AG04450 (cell line): ENCODE results near the gene TMEM255A. TPM values are rescaled to one million over a fixed set of nuclear protein-coding genes. Genes with fewer than 3 reads are reported as not detected.

ENCODE experiments used
- CTCF ChIA-PET: fragments of 300-600, 350-600 bp; formaldehyde crosslinking; extraction: SDS; loops from one replicate; lab custom pipeline; 2022; ENCODE audit warnings: antibody characterized with exemption, inconsistent platforms; lab: Charles Lee
- POLR2A ChIA-PET: fragments of 350-600 bp; formaldehyde crosslinking; extraction: SDS; loops from one replicate; lab custom pipeline; 2021; ENCODE audit warnings: antibody characterized with exemption, inconsistent platforms; lab: Yijun Ruan, JAX
- DNase-seq: peaks from one replicate; pipeline ENCODE4 v3.0.0-alpha.2; 2011; ENCODE audit warnings: low read depth, low spot score
- H3K27ac ChIP-seq: one replicate; pipeline ENCODE4 v1.5.1; 2012; ENCODE audit warnings: low read depth, low read length, control low read depth
- H3K27me3 ChIP-seq: one replicate; pipeline ENCODE4 v1.6.0; 2012; ENCODE audit warnings: low read length; ENCODE audit not compliant: control insufficient read depth, insufficient read depth
- H3K4me3 ChIP-seq: 2 replicates; pipeline ENCODE4 v1.5.1; 2011; ENCODE audit warnings: mild to moderate bottlenecking, low read depth, low read length, control low read depth
- H3K9me3 ChIP-seq: 2 replicates; pipeline ENCODE4 v1.5.1; 2012; ENCODE audit warnings: low read length; ENCODE audit not compliant: control insufficient read depth, insufficient read depth
- polyA minus RNA-seq: library from RNA; depleted of rRNA, polyadenylated mRNA; stranded (reverse); fragments of >200 nt; gene quantifications from 2 replicates; pipeline ENCODE4 v1.2.3, GENCODE V29; 2011; rRNA and poly(A)+ RNA removed
- polyA plus RNA-seq: library from polyadenylated mRNA; depleted of rRNA; stranded (reverse); fragments of >200 nt; gene quantifications from 2 replicates; pipeline ENCODE4 v1.2.3, GENCODE V29; 2011; rRNA removed
- TF ChIP-seq, protein P1 (sequence below): IDR thresholded peaks from 2 replicates; pipeline ENCODE4 v1.5.1; 2011; ENCODE audit warnings: low read depth, low read length, control low read depth, inconsistent platforms

The TMEM255A gene
- polyA plus RNA-seq (0.04 and 0.05 TPM in 2 replicates), polyA minus RNA-seq (0.09 TPM in 1 of 2 replicates, not detected in the other)

DNA sequence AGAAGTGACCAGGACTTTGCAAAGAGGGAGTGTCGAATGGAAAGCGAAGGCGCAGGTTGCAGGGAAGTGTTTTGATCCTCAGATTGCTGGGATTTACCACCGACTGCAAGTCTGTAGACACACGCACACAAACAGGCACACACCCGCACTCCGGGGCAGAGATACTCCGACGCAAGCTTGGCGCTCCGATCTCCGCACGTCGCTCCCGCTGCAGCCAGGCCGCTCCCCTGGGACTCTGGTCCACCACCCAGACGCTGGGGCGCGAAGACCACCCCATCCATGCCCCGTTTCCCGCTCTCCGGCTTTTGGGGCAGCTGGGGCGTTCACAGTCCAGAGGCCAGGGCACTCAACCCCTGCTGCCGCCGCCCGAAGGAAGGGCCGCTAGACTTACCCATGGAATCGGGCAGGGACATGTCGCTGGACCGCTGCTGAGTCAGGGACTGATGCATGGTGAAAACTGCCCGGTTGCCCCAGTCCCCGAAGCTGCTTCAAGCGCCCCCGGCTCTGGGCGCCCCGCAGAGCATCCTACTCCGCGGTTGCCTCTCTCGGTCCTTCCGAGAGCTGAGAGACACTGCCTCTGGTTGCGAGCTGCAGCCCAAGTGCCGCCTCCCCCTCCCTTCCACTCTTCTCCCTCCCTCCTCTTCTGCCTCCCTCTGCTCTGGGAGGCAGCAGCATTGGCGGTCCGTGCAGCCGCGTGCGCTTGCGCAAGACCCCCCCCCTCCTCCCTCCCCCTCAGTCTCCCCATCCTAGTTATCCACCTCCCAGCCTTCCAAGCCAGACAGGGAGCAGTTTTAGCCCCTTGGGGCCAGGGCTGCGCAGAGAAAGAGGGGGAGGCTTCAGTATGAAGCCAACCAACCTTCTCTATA, at the start of gene TMEM255A:
TSS of gene TMEM255A (minus strand) at position 601 of the 866 bp plus-strand sequence. CDS start at position 449, 152 bp downstream.
- POLR2A ChIA-PET, result no interaction called here
- TF ChIP-seq, protein P1, sequence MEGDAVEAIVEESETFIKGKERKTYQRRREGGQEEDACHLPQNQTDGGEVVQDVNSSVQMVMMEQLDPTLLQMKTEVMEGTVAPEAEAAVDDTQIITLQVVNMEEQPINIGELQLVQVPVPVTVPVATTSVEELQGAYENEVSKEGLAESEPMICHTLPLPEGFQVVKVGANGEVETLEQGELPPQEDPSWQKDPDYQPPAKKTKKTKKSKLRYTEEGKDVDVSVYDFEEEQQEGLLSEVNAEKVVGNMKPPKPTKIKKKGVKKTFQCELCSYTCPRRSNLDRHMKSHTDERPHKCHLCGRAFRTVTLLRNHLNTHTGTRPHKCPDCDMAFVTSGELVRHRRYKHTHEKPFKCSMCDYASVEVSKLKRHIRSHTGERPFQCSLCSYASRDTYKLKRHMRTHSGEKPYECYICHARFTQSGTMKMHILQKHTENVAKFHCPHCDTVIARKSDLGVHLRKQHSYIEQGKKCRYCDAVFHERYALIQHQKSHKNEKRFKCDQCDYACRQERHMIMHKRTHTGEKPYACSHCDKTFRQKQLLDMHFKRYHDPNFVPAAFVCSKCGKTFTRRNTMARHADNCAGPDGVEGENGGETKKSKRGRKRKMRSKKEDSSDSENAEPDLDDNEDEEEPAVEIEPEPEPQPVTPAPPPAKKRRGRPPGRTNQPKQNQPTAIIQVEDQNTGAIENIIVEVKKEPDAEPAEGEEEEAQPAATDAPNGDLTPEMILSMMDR, result no peak
- CTCF ChIA-PET, result interaction anchor here (1.7 kb wide), 1 partner anchor 60 kb away, joined by 4 read pairs; the partner anchor contains the start of gene ZBTB33
- Histone ChIP-seq H3K27ac (no peak within 1 kb of the TSS), H3K4me3 (no peak within 1 kb of the TSS), H3K9me3 (no peaks in the 10 kb centered on the region; the same call in 1 of the 2 replicates), H3K27me3 (peaks cover 22% of the 10 kb centered on the region)
- no peak for DNase-seq

DNA sequence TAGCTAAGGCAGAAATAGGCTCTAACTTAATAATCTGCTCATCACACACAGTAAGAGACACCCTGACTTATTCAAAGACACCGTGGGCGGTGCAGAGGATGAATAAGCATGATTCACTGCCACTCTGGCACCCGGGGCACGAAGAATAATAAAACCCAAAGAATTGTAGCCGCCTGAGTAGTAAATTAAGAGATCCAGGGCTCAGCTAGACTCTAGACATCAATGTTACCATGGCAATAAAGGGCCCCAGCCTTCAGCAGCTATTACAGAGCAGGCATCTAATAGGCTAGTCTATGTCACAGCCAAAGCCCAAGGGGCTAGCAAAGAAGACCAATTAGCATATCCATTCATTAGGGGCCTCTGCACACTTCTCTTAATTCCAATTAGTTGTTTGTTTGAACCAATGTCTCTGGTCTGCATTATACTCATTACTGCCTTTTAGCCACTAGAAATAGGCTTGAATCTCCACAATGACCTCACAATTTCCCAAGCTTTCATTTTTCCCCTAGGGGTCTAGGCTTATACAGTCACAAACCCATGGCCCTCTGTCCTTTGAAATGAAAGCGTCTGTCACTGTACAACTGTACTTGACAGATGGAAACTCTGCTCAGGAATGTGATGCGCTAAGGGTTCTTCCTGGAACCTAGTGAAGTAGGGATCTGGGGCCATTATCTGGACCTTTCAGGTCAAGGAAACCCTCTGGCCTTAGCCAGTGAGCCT, 47.6 kb upstream of the TMEM255A start:
- no peak overlapping the region for H3K4me3 ChIP-seq
- TF ChIP-seq, protein P1, result no peak
- H3K27ac ChIP-seq, result no peak overlapping the region
- no peaks in the 10 kb centered on the region for H3K9me3 ChIP-seq
- ChIA-PET CTCF (no interaction called here), POLR2A (no interaction called here)
- DNase-seq, result no peak
- no peaks in the 10 kb centered on the region for H3K27me3 ChIP-seq

DNA sequence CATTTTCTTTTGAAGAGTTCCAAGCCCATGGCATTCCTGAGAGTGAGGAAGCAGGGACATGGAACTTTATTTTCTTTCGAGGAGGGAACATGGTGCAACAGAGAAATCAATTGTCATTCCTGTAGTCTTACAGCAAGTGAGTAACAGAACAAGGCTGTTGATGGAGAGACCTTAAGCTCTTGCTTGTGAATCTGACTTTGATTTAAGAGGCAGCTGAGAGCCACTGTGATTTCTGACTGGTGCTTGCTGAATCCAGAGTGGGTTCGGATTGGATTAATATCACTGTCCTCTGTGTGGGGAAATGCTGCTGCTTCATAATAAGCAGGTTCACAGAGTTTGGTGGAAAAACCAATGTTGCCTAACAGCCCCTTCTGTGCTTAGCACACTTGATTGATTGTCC, 45.9 kb upstream of the TMEM255A start:
- POLR2A ChIA-PET, result no interaction called here
- no peak for DNase-seq

DNA sequence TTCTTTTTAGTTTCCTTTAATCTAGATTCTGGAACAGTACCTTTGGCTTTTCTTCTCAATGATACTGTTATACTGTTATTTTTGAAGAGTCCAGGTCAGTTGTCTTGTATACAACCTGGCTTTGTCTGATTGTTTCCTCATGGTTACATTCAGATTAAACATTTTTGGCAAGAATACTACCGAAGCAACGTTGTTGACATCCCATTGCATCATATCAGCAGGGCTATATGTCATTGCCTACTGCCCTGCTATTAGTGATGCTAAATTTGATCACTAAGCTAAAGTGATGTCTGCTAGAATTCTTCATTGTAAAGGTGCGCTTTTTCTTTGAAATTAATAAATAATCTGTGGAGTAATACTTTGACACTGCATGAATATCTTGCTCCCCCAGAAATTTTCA, 44.8 kb upstream of the TMEM255A start:
- Histone ChIP-seq H3K27ac (no peak overlapping the region), H3K27me3 (no peaks in the 10 kb centered on the region), H3K9me3 (no peaks in the 10 kb centered on the region), H3K4me3 (no peak overlapping the region)
- TF ChIP-seq, protein P1, result no peak
- CTCF ChIA-PET, result no interaction called here
- POLR2A ChIA-PET, result no interaction called here
- no peak for DNase-seq

More for the DNA sequence above, 45.9 kb upstream of the TMEM255A start:
- Histone ChIP-seq H3K27me3 (no peaks in the 10 kb centered on the region), H3K9me3 (no peaks in the 10 kb centered on the region), H3K27ac (no peak overlapping the region), H3K4me3 (no peak overlapping the region)
- TF ChIP-seq, protein P1, result no peak
- CTCF ChIA-PET, result no interaction called here
